Measurements from ENCODE around the gene SBK3.
"Not testable (repeated sequence)": the region's sequence is repeated elsewhere in the genome, so short reads cannot be mapped to it uniquely, and the experiment has no call there.

Gene SBK3

GRCh38 chr19:55503502-55504251, 41.7 kb downstream of the SBK3 start:
- peaks cover 9 to 12% of the 10 kb centered on the region in 2 donors for H3K27me3 Mint-ChIP-seq
- H3K36me3 Mint-ChIP-seq (ENCODE audit: insufficient read depth): peaks cover 3% of the 10 kb centered on the region

GRCh38 chr19:55503157-55503501, 42.2 kb downstream of the SBK3 start:
- H3K4me3 Mint-ChIP-seq: peak overlapping the region; percentile 77 to 87
- no peak for DNase-seq
- H3K36me3 Mint-ChIP-seq (ENCODE audit: insufficient read depth): peaks cover 3% of the 10 kb centered on the region
- H3K9me3 Mint-ChIP-seq: no peaks in the 10 kb centered on the region
- H3K4me1 Mint-ChIP-seq (ENCODE audit: low read depth in 2 of 2): peaks cover 9 to 13% of the 10 kb centered on the region in 2 donors
- peaks cover 8 to 9% of the 10 kb centered on the region in 2 donors for H3K27me3 Mint-ChIP-seq
- no peak for ATAC-seq (replicated peaks)
- peak overlapping the region; percentile 83 to 89 for H3K27ac Mint-ChIP-seq

More at GRCh38 chr19:55503502-55504251, 41.7 kb downstream of the SBK3 start:
- Mint-ChIP-seq H3K9me3 (no peaks in the 10 kb centered on the region), H3K4me3 (peak overlapping the region; percentile 77 to 87), H3K27ac (peak overlapping the region; percentile 83 to 89), H3K4me1 (ENCODE audit: low read depth in 2 of 2) (peaks cover 9 to 13% of the 10 kb centered on the region in 2 donors)
- DNase-seq (peak; percentile 93 to 95 (median 94)), ATAC-seq (replicated peaks) (peak; percentile 95)

GRCh38 chr19:55502197-55502952, 43.0 kb downstream of the SBK3 start:
- Mint-ChIP-seq H3K9me3 (no peaks in the 10 kb centered on the region), H3K4me3 (peak overlapping the region in 1 of 2 donors; percentile 4), H3K36me3 (ENCODE audit: insufficient read depth) (peaks cover 3% of the 10 kb centered on the region), H3K27me3 (peaks cover under 1 to 2% of the 10 kb centered on the region in 2 donors), H3K27ac (peak overlapping the region in 1 of 2 donors; percentile 83), H3K4me1 (ENCODE audit: low read depth in 2 of 2) (peaks cover 9 to 13% of the 10 kb centered on the region in 2 donors)
- DNase-seq: no peak
- ATAC-seq (replicated peaks): no peak

- Mint-ChIP-seq H3K27ac (no peak overlapping the region), H3K4me3 (no peak overlapping the region), H3K27me3 (no peaks in the 10 kb centered on the region), H3K4me1 (ENCODE audit: low read depth in 2 of 2) (peaks cover 9 to 13% of the 10 kb centered on the region in 2 donors), H3K9me3 (no peaks in the 10 kb centered on the region), H3K36me3 (ENCODE audit: insufficient read depth) (peaks cover 3% of the 10 kb centered on the region)
- ATAC-seq (replicated peaks) (no peak), DNase-seq (no peak)
Measured at GRCh38 chr19:55500368-55500952, 44.9 kb downstream of the SBK3 start.

GRCh38 chr19:55498246-55498840, 47.0 kb downstream of the SBK3 start:
- Mint-ChIP-seq H3K27ac (no peak overlapping the region), H3K27me3 (peaks cover 0 to 10% of the 10 kb centered on the region in 2 donors), H3K4me1 (ENCODE audit: low read depth in 2 of 2) (peaks cover 3 to 4% of the 10 kb centered on the region in 2 donors), H3K36me3 (ENCODE audit: insufficient read depth) (peaks cover 3% of the 10 kb centered on the region), H3K4me3 (no peak overlapping the region), H3K9me3 (no peaks in the 10 kb centered on the region)
- ATAC-seq (replicated peaks): no peak
- DNase-seq: no peak

- no peak for ATAC-seq (replicated peaks)
- Mint-ChIP-seq H3K27ac (no peak overlapping the region), H3K27me3 (peaks cover 5 to 16% of the 10 kb centered on the region in 2 donors)
Measured at GRCh38 chr19:55497763-55498162, 47.6 kb downstream of the SBK3 start.

GRCh38 chr19:55496820-55497219, 48.5 kb downstream of the SBK3 start:
- not testable (repeated sequence) for H3K27ac Mint-ChIP-seq; H3K9me3 Mint-ChIP-seq; H3K4me1 Mint-ChIP-seq (ENCODE audit: low read depth in 2 of 2); H3K4me3 Mint-ChIP-seq; ATAC-seq (replicated peaks); H3K36me3 Mint-ChIP-seq (ENCODE audit: insufficient read depth); DNase-seq
- H3K27me3 Mint-ChIP-seq: peaks cover 6 to 25% of the 10 kb centered on the region in 2 donors

More at GRCh38 chr19:55497763-55498162, 47.6 kb downstream of the SBK3 start:
- DNase-seq: no peak
- H3K4me3 Mint-ChIP-seq: no peak overlapping the region
- H3K9me3 Mint-ChIP-seq: no peaks in the 10 kb centered on the region
- H3K36me3 Mint-ChIP-seq (ENCODE audit: insufficient read depth): no peaks in the 10 kb centered on the region
- H3K4me1 Mint-ChIP-seq (ENCODE audit: low read depth in 2 of 2): peaks cover 0 to 1% of the 10 kb centered on the region in 2 donors

- Mint-ChIP-seq H3K9me3 (no peaks in the 10 kb centered on the region), H3K27ac (no peak overlapping the region), H3K27me3 (peaks cover 6 to 25% of the 10 kb centered on the region in 2 donors), H3K36me3 (ENCODE audit: insufficient read depth) (no peaks in the 10 kb centered on the region), H3K4me3 (no peak overlapping the region), H3K4me1 (ENCODE audit: low read depth in 2 of 2) (peaks cover 0 to 1% of the 10 kb centered on the region in 2 donors)
- ATAC-seq (replicated peaks) (no peak), DNase-seq (no peak)
Measured at GRCh38 chr19:55495646-55496349, 49.5 kb downstream of the SBK3 start.

GRCh38 chr19:55494172-55494761, 51.1 kb downstream of the SBK3 start:
- Mint-ChIP-seq H3K27me3 (peaks cover 6 to 25% of the 10 kb centered on the region in 2 donors), H3K9me3 (no peaks in the 10 kb centered on the region), H3K4me1 (ENCODE audit: low read depth in 2 of 2) (peaks cover 0 to 1% of the 10 kb centered on the region in 2 donors), H3K36me3 (ENCODE audit: insufficient read depth) (no peaks in the 10 kb centered on the region), H3K4me3 (peak overlapping the region; percentile 44 to 68), H3K27ac (no peak overlapping the region)
- DNase-seq: no peak
- ATAC-seq (replicated peaks): peak; percentile 27

GRCh38 chr19:55493645-55494171, 51.6 kb downstream of the SBK3 start:
- H3K4me1 Mint-ChIP-seq (ENCODE audit: low read depth in 2 of 2): peaks cover 0 to 1% of the 10 kb centered on the region in 2 donors
- H3K27ac Mint-ChIP-seq: no peak overlapping the region
- DNase-seq (no peak), ATAC-seq (replicated peaks) (no peak)
- peak overlapping the region in 1 of 2 donors; percentile 68 for H3K4me3 Mint-ChIP-seq
- H3K27me3 Mint-ChIP-seq: peaks cover 6 to 25% of the 10 kb centered on the region in 2 donors
- no peaks in the 10 kb centered on the region for H3K9me3 Mint-ChIP-seq
- no peaks in the 10 kb centered on the region for H3K36me3 Mint-ChIP-seq (ENCODE audit: insufficient read depth)

GRCh38 chr19:55493052-55493644, 52.2 kb downstream of the SBK3 start:
- ATAC-seq (replicated peaks) (no peak), DNase-seq (no peak)
- peaks cover 6 to 25% of the 10 kb centered on the region in 2 donors for H3K27me3 Mint-ChIP-seq
- peaks cover 0 to 1% of the 10 kb centered on the region in 2 donors for H3K4me1 Mint-ChIP-seq (ENCODE audit: low read depth in 2 of 2)
- no peak overlapping the region for H3K27ac Mint-ChIP-seq
- no peaks in the 10 kb centered on the region for H3K9me3 Mint-ChIP-seq
- no peak overlapping the region for H3K4me3 Mint-ChIP-seq
- no peaks in the 10 kb centered on the region for H3K36me3 Mint-ChIP-seq (ENCODE audit: insufficient read depth)

GRCh38 chr19:55492362-55492944, 52.9 kb downstream of the SBK3 start:
- no peak for ATAC-seq (replicated peaks)
- H3K36me3 Mint-ChIP-seq (ENCODE audit: insufficient read depth): peaks cover 4% of the 10 kb centered on the region
- H3K4me1 Mint-ChIP-seq (ENCODE audit: low read depth in 2 of 2): peaks cover 0 to 3% of the 10 kb centered on the region in 2 donors
- peaks cover 6 to 25% of the 10 kb centered on the region in 2 donors for H3K27me3 Mint-ChIP-seq
- no peaks in the 10 kb centered on the region for H3K9me3 Mint-ChIP-seq
- no peak overlapping the region for H3K4me3 Mint-ChIP-seq
- H3K27ac Mint-ChIP-seq: no peak overlapping the region
- DNase-seq: no peak
